Measurements from ENCODE around the gene PKP3.
"Not testable (repeated sequence)": the region's sequence is repeated elsewhere in the genome, so short reads cannot be mapped to it uniquely, and the experiment has no call there.

GRCh38 chr11:363443-363805 lies 30.6 kb upstream of the PKP3 start:
- TF ChIP-seq ZFX (IDR thresholded peaks at IDR 0.05; ENCODE audit: borderline replicate concordance): not testable (repeated sequence)
- TF ChIP-seq, protein P1, sequence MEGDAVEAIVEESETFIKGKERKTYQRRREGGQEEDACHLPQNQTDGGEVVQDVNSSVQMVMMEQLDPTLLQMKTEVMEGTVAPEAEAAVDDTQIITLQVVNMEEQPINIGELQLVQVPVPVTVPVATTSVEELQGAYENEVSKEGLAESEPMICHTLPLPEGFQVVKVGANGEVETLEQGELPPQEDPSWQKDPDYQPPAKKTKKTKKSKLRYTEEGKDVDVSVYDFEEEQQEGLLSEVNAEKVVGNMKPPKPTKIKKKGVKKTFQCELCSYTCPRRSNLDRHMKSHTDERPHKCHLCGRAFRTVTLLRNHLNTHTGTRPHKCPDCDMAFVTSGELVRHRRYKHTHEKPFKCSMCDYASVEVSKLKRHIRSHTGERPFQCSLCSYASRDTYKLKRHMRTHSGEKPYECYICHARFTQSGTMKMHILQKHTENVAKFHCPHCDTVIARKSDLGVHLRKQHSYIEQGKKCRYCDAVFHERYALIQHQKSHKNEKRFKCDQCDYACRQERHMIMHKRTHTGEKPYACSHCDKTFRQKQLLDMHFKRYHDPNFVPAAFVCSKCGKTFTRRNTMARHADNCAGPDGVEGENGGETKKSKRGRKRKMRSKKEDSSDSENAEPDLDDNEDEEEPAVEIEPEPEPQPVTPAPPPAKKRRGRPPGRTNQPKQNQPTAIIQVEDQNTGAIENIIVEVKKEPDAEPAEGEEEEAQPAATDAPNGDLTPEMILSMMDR (IDR thresholded peaks at IDR 0.05): not testable (repeated sequence)
